ENCODE measurements around the gene SAFB. TPM values are rescaled to one million over a fixed set of nuclear protein-coding genes. Genes with fewer than 3 reads are reported as not detected.

SAFB gene
- total RNA-seq, 1 donor = 140 TPM

DNA sequence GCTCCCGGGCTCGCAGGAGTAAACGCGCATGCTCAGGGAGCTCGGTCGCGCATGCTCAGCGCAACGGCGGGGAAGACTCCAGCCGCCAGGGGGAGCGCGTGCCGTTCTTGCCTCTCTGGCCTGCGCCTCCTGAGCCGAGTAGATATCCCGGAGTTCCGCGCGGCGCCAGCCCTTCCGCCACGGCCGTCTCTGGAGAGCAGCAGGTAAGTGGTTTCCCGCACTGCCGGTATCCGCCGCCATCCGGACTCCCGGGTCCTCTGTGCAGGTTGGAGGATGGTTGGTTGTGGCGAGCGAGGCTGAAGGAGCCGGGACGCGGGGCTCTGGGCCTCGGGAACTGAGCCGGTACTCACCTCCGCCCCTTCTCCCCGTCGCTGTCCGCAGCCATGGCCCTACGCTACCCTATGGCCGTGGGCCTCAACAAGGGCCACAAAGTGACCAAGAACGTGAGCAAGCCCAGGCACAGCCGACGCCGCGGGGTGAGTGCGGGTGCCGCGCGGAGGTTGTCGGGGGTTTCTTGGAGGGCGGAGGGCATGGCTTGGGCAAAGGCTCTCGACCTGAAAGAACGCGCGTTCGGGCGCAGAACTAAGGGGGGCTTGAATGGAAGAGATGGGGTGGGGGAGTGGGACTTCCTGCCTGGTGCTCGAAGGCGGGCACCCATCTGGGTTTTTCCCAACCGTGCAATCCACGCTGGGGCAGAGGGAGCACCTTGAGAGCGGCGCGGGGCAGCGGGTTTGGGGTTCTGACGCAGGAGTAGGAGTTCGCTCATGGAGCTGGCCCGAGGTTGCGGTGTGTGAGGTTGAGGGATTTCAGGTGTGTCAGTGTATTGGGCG is 67.5 kb downstream of the SAFB start, which contains the start of gene RPL36:
Gene RPL36, plus strand, starts transcription at position 171 of the 830 bp plus-strand sequence. Its CDS starts 213 bp downstream, at position 384.
- Histone ChIP-seq H3K9me3 (ENCODE audit: low read depth, low read length) (no peaks in the 10 kb centered on the region), H3K4me1 (ENCODE audit: insufficient read depth, low read length) (peaks cover 33% of the 10 kb centered on the region), H3K4me3 (ENCODE audit: low read length) (peak within 1 kb of the TSS; percentile 98), H3K27me3 (ENCODE audit: insufficient read depth, low read length) (no peaks in the 10 kb centered on the region)

DNA sequence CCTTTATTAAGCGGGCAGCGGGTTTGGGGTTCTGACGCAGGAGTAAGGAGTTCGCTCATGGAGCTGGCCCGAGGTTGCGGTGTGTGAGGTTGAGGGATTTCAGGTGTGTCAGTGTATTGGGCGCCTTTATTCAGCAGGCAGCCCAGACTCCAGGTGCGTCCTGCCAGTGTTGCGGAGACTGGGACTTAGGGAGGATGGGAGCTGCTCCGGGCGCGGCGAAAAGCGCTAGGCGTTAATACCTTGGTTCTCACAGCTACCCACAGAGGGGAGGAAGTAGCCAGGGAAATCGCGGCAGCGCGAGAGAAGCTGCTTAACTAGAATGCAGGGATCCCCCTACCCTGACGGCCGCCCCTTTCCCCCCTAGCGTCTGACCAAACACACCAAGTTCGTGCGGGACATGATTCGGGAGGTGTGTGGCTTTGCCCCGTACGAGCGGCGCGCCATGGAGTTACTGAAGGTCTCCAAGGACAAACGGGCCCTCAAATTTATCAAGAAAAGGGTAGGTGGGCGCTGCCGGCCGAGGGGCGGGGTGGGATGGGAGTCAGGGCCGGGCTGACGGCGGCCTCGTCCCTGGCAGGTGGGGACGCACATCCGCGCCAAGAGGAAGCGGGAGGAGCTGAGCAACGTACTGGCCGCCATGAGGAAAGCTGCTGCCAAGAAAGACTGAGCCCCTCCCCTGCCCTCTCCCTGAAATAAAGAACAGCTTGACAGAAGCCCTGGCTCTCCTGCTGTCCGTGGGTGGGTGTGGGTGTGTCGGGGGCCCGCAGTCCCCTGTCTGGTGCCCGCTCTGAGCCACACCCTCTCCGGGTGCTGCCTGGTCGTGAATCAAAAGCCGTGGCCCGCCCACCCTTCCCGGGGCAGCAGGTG is 68.3 kb downstream of the SAFB start:
- peak overlapping the region; percentile 98 for H3K4me3 ChIP-seq (ENCODE audit: low read length)
- H3K4me1 ChIP-seq (ENCODE audit: insufficient read depth, low read length) = peaks cover 30% of the 10 kb centered on the region
- H3K27me3 ChIP-seq (ENCODE audit: insufficient read depth, low read length) = no peaks in the 10 kb centered on the region
- no peaks in the 10 kb centered on the region for H3K9me3 ChIP-seq (ENCODE audit: low read depth, low read length)

DNA sequence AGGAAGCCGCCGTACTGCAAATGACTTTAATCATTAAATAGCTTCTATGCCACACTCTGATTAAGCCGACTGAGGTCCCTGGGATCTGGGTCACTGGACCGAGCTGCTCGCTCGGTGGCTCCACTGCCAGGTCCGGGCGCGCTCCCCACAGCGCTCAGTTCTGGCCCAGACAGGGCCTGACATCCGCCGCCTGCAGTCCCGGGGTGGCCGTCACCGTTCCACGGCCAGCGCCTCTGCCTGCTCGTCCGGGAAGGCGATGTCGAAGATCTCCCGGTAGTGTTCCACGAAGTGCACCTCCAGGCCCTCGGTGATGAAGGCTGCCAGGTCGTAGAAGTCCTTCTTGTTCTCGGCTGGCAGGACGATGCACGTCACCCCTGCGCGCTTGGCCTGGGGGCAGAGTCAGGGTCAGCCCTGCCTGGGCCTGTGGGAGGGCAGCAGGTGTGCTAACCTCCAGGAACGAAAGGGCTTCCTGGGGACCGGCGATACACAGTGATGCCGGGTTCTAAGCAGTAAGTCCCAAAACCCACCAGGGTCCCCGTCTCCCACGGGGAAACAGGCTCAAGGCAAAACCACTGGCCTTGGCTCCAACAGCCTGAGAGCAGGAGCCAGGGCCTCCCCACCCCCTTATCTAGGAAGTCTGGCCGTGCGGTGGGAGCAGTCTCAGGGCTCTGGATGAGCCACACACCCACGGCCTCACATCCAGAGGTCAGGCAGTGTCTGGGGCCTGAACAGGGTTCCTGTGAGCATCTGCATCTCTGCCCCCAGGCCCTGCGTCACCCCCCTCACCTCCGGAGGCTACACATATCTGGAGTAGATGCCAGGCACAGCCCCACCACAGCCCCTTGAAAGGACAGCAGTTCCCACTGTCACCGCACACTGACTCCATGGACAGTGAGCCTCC is 69.2 kb downstream of the SAFB start:
- Histone ChIP-seq H3K4me3 (ENCODE audit: low read length) (no peak overlapping the region), H3K27me3 (ENCODE audit: insufficient read depth, low read length) (no peaks in the 10 kb centered on the region), H3K9me3 (ENCODE audit: low read depth, low read length) (no peaks in the 10 kb centered on the region), H3K4me1 (ENCODE audit: insufficient read depth, low read length) (peaks cover 26% of the 10 kb centered on the region)

DNA sequence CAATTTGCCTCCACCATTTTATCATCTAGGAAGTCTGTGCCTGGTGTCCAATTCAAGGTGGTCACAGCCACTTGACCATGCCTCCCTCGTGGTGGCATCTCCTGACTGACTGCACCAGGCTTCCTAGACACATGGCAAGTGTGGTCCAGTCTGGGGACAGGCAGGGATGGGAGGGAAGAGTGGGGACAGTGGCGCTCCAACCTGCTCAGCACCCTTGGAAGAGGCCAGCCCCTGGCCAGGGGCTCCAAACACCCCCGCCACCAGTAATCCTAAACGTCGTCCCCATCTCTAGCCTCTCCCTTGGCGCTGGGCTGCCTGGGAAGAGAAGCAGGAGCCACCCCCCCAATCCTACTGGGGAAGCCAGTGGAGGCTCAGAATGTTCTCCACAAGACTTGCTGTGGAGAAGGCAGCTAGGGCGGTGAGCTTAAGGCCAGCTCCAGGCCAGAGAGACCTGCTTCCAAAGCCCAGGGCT is 69.9 kb downstream of the SAFB start:
- Histone ChIP-seq H3K4me1 (ENCODE audit: insufficient read depth, low read length) (peaks cover 20% of the 10 kb centered on the region), H3K27me3 (ENCODE audit: insufficient read depth, low read length) (no peaks in the 10 kb centered on the region), H3K4me3 (ENCODE audit: low read length) (no peak overlapping the region), H3K9me3 (ENCODE audit: low read depth, low read length) (no peaks in the 10 kb centered on the region)

DNA sequence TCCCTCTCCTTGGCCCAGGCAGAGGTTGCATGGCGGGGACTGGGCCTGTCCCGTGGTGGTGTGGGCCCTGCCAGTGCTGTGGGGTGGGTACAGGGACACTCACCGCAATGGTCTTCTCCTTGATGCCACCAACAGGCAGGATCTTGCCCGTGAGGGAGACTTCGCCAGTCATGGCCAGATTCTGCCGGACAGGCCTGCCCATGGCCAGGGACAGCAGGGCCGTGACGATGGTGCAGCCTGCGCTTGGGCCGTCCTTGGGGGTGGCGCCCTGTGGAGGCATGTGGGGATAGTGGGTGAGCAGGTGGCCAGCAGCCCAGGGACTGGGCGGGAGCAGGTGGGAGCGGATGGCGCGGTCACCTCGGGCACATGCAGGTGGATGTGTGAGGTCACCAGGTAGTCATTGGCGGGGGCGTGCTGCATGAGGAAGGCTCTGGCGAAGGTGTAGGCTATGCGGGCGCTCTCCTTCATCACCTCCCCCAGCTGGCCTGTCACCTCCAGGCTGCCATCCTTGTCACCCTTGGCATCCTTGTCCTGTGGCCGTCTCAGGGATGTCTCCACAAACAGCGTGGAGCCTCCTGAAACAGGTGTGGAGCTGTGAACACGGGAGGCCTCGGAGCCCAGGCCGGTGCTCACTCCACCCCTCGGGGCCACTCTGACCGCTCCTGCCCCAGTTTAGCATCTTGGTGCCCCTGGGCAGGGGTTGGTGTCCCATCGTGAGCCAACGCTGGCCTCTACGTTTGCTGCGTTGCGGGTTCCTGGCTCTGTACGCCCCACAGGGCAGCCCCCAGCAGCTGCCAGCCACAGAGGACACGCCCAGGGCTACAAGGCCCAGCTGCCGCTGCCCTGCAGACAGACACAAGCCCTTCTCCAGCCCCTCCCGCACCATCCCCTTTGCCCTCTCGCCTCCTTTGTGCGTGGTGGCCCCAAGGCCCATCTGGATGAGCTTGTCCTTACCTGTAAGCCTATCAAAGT is 70.6 kb downstream of the SAFB start:
- Histone ChIP-seq H3K9me3 (ENCODE audit: low read depth, low read length) (no peaks in the 10 kb centered on the region), H3K27me3 (ENCODE audit: insufficient read depth, low read length) (no peaks in the 10 kb centered on the region), H3K4me3 (ENCODE audit: low read length) (no peak overlapping the region), H3K4me1 (ENCODE audit: insufficient read depth, low read length) (peaks cover 20% of the 10 kb centered on the region)

DNA sequence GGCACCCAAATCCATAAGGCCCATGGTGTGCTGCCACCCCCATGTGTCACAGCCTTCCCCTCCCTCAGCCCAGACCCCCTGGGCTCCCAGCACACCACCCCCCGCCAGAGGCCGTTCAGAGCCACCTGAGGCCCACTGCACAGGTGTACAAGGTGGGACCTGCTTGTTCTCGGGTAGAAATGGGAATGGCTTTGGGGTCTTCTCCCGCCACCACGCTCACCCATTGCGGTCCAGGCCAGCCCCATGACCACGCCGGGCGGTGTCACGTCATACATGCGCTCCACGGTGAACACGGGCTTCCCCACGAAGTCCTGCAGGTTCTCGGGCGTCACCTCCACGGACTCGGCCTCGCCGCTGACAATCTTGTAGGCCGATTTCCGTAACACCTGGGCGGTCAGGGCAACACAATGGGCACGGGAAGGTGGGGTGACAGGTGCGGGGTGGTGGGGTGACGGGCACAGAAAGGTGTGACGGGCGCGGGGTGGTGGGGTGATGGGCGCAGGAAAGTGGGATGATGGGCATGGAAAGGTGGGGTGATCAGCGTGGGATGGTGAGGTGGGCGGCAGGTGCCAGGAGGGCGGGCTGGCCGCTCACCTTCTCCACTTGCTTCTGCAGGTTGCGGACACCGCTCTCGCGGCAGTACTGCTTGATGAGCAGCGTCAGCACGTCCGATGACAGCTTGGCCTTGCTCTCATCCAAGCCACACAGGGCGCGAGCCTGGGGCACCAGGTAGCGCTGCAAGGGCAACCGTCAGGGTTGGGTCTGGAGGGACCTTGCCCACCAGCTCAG is 71.5 kb downstream of the SAFB start:
- Histone ChIP-seq H3K9me3 (ENCODE audit: low read depth, low read length) (no peaks in the 10 kb centered on the region), H3K4me1 (ENCODE audit: insufficient read depth, low read length) (peaks cover 20% of the 10 kb centered on the region), H3K4me3 (ENCODE audit: low read length) (no peak overlapping the region), H3K27me3 (ENCODE audit: insufficient read depth, low read length) (no peaks in the 10 kb centered on the region)

DNA sequence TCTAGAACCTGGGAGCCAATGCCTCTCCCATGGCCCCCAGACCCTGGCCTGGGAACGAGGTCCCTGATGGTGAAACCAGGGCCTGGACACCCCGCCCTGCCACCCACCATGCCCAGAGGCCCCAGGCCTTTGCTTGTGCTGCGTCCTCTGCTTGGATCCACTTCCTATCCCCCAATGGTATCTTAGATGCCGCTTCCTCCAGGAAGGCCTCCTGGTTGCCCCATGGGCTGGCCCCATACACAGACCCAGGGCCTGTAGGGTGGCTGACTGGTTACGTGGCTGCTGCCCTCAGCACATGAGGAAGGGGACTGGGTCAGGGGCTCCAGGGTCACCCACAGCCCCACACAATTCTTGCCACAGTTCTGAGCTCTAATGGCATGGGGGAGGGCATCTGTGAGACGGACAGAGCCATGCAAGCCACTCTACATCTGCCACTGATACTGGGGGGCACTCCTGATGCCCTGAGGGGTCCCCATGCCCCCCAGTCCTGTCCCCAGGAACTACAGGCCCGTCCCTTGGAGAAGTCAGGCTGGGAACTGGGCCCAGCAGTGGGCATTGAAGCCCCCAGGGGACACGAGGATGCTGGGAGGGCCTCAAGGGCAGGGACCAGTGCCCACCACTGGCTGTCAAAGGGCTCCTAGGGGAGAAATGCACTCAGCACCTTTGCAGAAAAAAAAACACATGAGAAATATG is 72.2 kb downstream of the SAFB start:
- H3K4me3 ChIP-seq (ENCODE audit: low read length) = no peak overlapping the region
- peaks cover 16% of the 10 kb centered on the region for H3K4me1 ChIP-seq (ENCODE audit: insufficient read depth, low read length)
- H3K27me3 ChIP-seq (ENCODE audit: insufficient read depth, low read length) = no peaks in the 10 kb centered on the region
- no peaks in the 10 kb centered on the region for H3K9me3 ChIP-seq (ENCODE audit: low read depth, low read length)

DNA sequence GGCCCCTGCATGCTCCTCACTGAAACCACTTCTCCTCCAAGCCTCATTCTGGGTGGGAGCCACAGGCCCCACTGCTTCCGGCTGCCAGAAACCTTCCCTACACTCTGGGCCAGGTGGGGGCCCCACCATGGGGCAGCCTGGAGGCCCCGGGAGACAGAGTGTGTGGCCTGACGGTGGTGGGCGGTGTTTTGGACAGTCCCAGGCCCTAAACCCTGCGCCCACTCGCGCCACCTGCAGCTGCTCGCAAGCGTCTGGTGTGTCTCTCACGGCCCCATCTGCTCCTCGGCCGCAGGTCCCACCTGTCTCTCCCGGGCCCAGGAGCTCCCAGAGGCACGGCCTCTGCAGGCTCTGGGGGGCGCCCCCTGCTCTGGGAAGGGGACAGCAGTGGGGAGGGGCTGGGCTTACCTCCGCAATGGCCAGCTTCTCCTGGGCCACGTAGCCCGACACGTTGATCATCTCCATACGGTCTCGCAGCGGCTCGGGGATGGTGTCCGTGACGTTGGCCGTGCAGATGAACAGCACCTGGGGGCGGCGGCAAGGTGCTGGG is 72.8 kb downstream of the SAFB start:
- Histone ChIP-seq H3K4me3 (ENCODE audit: low read length) (no peak overlapping the region), H3K4me1 (ENCODE audit: insufficient read depth, low read length) (peaks cover 15% of the 10 kb centered on the region), H3K27me3 (ENCODE audit: insufficient read depth, low read length) (no peaks in the 10 kb centered on the region), H3K9me3 (ENCODE audit: low read depth, low read length) (no peaks in the 10 kb centered on the region)

DNA sequence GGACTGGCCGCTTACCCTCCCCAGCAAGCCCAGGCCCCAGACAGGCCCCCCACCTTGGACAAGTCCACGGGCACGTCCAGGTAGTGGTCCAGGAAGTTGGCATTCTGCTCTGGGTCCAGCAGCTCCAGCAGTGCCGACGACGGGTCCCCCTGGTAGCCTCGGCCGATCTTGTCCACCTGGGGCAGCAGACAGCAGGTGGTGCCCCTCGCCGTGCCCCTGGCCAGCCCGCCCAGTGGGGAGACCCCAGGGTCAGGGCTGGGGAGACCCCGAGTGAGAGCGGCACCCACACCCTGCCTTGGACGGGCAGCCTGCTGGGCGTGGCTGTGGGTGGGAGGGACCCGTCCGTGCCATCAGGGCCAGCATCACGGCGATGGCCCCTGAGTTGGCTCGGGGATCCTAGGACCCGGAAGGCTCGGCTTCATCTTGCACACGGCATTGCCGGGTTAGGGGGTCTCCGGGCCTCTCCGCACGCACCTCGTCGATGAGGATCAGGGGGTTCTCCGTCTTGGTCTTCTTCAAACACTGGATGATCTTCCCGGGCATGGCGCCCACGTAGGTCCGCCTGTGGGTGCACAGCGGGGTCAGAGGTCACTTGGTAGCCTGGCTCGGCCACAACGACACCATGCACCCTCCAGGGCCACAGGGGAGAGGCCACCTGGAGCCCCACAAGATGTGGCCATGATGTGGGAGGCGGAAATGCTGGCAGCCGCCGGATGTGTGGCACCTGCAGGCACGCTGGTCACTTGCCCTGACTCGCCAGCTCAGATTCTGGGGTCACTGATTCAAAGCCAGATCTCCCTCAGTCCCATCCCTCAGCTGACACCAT is 73.5 kb downstream of the SAFB start:
- Histone ChIP-seq H3K9me3 (ENCODE audit: low read depth, low read length) (no peaks in the 10 kb centered on the region), H3K4me1 (ENCODE audit: insufficient read depth, low read length) (peaks cover 8% of the 10 kb centered on the region), H3K27me3 (ENCODE audit: insufficient read depth, low read length) (no peaks in the 10 kb centered on the region), H3K4me3 (ENCODE audit: low read length) (no peak overlapping the region)

DNA sequence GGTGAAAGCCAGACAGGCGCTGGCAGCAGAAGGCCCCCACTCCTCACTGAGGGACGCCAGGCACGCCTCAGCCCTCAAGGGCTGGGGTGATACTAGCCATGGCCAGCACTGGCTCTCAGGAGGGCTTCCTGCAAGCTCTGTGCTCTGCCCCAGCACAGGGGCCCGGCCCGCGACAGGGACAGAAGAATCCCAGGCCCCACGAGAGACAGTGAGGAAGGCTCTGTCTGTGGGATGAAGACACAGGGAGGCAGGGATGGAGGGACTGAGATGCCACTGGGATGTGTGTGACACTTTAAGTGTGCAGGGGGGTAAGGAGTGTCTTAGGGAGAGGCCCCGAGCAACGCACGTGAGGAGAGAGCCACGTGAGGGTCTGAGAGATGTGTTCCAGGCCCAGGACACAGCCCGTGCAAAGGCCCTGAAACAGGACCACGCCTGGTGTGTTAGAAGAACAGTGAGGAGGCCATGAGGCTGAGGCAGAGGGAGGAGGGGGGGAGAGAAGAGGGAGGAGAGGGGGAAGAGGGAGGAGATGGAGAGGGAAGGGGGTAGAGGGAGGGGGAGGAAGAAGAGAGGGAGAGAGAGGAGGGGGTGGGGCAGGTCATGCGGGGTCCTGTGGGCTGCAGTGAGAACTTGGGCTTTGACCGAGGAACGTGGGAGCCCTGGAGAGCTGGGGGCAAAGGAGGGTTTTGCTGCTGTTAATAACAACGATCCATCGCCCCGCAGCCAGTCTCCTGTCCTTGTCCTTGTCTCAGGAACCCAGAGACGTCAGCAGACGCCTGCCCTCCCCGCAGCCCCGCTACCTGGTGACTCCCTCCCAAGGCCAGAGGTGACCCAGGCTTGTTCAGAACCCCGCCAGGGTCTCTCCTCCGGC is 74.4 kb downstream of the SAFB start:
- no peaks in the 10 kb centered on the region for H3K4me1 ChIP-seq (ENCODE audit: insufficient read depth, low read length)
- no peaks in the 10 kb centered on the region for H3K27me3 ChIP-seq (ENCODE audit: insufficient read depth, low read length)
- no peaks in the 10 kb centered on the region for H3K9me3 ChIP-seq (ENCODE audit: low read depth, low read length)
- no peak overlapping the region for H3K4me3 ChIP-seq (ENCODE audit: low read length)
